HG02852 (cell line): ENCODE results near the gene HOXC11.

Experiments used
- ATAC-seq: cut with Tn5 transposase; IDR thresholded peaks from one replicate; pipeline ENCODE4 v1.9.1; 2021; ENCODE audit warnings: mild to moderate bottlenecking, moderate library complexity; ENCODE audit not compliant: unreplicated experiment

Gene HOXC11

DNA sequence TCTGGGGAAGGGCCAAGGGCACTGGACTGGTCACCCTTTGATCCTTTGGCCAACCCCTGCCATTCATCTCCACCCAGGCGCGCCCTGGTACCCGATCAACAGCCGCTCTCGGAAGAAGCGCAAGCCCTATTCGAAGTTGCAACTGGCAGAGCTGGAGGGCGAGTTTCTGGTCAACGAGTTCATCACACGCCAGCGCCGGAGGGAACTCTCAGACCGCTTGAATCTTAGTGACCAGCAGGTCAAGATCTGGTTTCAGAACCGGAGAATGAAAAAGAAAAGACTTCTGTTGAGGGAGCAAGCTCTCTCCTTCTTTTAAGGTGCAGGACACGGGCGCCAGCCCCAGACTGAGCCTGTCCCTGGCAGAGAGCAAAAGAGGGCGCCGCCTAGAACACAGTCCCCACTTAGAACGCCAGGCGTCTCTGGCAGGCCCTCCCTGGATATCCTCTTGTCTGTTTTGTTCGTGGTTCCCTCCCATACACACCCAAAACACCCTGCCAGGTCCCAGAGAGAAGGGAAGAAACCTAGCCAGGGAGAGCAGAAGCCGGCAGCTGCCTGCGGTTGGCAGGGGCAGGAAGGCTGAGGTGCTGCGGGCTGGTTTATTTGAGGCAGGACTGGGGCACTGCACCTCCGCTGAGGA lies 16.6 kb upstream of the HOXC11 start:
- ATAC-seq: no peak

DNA sequence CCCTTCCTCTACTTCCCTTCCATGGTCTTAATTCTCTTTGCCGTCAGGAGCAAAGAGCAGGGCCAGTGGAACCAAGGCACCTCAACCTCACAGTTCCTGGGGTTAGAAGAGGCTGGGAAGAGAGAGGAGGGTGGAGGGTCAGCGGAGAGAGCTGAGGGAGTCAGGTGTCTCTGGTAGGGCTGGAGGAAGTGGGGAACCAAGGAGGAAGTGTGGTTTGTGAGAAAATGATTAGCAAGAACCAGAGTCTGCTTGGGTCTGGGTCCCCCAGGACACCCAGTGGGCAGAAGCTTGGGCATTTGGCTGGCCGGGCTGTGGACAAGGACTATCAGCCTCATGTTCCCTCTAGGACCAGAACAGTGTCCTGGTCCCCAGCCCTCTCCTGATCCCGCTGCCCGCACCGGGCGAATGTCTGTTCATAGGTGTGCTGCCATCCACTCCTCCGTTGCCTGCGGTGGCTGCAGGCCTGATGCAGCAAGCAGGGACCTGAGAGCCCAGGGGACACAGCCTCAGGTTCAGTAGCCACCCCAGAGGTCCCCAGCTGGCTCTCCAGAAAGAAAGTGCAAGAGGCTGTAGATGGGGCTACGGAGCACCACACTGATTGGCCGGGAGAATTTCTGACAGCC lies 15.9 kb upstream of the HOXC11 start:
- ATAC-seq: no peak

DNA sequence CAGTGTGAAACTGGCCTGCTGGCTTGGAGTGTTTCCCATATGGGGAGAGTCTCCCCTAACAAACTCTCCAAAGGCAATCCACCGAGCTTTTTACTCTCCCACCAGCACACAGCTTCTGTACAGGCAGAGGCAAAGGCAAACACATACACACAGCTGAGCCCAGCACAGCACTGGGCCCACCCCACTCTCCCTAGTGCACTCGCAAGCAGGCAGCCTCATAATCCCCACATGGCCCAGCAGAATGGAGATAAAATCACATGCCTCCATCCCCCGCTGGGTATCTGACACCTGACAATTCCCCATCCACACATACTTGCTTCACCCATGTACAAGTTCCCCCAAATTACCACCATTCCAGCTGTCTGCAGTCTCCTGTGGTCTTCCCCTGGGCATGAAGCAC lies 14.8 kb upstream of the HOXC11 start:
- ATAC-seq: no peak

DNA sequence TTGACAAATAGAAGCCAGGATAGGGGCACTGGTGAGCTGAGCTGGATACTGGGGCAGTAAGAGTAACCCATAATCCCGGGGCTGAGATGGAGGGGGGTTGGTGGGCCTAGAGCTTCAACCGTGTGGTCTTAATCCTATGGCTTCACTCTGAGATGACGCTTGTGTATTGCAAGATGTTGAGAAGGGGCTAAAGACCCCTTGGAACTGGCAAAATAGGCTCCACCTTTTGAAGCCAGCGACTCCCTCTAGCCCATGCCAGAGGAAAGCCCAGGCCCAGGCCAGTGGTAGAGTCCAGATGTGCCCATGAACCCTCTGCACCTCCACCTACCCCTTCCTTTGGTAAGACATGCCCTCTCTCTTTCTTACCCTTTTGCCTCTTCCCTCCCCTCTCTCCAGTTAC lies 13.6 kb upstream of the HOXC11 start:
- ATAC-seq: no peak

DNA sequence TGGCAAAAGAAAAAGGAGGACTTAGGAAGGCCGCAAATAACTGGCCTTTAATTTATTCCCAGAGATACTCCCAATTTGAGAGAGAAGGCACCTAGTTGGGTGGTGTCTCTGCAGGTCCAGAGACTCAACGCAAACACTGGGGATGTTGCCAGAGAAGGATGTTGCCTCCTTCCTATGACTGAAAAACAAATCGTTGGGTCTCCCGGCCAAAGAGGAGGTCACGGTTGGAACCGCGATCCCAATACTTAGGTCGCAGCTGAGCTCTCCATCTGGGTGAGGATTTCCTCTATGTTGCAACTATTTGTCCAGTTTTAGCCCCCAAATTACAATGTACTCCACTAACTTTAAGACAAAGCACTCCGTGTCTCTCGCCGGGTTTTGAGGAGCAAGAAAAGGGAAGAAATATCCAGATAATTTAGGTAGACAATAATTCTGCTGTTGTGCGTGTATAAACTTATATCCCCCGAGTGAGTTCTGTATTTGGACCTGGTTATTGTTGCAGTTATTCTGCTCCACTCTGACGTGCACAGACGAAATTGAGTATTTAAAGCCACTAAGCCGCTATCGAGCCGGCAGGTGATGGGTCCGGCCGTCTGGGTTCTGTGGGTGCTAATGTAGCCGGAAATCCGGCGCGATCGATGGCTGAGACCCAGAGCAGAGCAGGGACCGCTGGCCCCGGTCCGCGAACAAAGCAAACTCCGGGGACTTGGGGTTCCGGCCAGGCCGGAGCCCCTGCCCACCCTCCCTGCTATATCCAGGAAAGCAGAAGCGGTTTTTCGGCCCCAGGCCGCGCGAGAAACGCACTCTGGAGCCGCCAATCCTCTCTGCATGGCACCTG lies 12.5 kb upstream of the HOXC11 start:
- no peak for ATAC-seq

DNA sequence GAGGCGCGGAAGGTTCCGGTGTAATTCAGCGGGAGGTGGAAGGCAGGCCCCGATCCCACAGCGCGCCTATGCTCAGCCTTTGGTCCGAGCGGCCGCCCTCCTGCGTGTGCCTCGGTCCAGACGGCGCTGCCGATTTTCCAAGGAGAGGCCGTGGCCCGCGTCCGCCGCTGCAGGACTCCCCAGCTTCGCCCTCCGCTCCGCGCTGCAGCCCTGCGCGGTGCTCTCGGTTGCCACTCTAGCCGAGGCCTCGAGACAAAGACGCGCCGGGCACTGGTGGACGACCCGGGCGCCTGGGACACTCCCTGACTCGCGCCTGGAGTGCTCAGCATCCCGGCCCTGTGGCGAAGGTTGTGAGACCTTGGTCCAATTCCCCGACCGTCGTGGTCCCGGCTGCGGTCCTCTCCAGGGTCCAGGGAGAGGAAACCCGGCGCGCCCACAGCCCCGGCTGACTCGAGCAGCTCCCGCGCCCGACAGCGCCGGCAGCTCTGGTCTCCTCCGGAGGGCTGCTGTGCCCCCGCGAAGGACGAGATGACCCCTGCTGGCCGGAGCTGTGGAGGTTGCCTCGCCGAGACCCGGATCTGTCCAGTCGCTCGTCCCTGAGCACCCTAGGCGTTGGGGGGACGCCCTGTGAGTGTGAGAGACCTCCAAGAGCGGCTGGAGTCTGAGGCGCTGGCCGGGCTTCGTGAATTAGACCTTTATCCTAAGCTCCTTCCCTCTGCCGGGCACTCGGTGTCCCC lies 11.7 kb upstream of the HOXC11 start:
- no peak for ATAC-seq

DNA sequence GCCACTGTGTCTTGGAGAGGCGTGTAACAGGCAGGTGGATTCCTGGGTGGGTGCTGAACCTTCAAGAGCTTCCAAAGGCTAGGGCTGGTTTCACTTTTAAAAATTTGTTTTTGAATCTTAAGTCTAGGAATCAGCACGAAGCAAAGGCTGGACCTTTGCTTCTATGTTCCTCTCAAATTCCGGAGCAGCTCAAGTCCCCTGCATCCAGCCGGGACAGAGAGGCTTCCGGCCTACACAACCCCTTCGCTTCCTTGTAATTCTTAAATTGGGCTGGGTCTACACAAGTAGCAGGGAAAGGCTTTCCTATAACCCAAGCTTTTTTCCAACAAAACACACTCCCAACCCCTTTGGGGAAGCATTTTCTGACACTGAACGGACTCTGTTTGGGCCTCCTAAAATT lies 9.9 kb upstream of the HOXC11 start:
- ATAC-seq: no peak

DNA sequence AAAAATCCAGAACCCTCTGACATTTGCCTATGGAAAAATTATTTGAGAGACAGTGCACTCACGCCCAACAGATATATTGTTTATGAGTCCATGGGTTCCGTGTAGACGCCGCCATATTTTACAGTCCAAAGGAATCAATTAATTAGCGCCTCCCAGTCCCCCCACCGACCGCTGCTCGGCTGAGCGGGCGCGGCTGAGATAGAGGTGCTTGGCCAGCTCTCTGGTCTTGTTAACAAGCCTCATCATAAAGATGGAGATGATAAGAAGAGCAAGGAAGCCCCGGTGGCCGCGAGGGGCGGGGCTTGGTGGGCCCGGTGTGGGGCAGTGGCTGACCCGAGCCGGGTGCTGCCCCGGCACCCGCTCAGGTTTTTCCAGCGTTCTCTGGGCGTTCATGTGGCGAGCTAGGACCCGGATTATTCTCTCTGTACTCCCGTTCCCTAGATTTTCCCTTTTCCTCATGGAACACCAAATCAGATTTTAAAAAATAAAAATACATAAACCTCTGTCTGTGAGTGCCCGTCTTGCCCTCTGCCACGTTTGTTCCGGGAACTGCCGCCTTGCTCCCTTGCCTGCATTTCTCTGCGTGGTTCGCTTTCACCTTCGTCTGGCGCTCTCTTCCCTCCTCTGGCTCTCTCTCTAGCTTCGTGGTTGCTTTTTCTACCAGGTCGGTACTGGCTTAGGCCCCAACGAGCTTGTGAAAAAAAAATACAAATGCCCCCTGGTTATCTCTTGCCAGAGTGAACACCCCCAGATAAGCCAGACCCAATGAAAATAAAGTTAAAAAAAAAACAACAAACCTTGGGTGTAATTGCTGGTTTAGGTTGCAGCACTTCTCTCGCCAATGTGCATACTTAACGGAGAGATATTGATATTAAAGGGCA lies 9.3 kb upstream of the HOXC11 start:
- no peak for ATAC-seq

DNA sequence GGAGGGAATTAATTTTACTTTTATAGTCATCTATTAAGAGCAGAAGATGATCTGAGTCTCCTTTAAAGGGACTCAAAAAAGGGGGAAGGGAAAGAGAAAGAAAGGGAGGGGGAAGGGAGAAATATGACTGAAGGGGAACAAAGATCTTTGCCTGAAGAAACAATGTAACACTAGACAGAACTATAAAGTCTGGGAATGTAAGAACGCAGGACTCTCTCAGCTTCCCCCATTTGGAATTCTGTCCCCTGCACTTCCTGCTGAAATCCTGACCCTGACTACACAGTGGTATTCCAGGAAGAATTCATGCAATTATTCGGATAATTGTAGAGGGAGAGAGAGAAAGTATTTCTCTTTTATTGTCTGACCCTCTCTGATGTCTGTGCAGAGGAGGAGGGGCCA lies 8.6 kb upstream of the HOXC11 start:
- no peak for ATAC-seq

DNA sequence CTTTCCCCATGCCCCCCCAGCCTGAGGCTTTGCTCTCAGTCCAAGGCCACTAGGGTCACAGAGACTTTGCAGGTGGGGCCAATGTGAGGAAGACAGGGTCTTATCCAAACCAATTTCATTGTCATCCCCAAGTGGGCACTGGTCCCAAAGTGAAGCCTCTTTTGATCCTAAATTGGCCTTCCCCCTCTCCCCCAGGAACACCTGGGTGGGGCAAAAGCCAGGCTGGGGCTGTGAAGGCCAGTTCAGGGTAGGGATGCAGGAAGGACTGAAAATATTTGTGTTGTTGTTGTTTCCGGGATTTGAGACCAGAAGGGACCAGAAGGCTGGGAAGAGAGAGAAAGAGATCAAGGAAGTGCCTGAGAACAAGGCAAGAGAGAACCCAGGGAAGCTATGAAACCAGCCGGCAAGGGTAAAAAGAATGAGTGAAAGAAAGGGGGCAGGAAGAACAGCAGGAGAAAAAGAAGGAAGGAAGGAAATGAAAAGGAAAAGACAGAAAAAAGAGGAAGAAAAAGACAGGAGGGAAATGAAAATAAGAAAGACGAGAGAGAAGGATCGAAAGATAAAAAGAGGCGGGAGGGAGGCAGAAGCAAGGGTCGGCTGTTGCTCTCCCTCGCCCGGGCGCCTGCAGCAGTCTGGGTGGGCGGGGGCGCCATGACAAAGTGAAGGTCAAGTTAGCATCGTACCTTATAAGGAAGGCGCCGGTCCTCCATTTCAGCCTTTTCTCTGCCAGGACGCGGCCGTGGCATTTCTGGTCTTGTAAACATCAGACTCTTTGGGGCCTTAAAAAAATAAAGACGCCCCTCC lies 7.4 kb upstream of the HOXC11 start:
- ATAC-seq: no peak

DNA sequence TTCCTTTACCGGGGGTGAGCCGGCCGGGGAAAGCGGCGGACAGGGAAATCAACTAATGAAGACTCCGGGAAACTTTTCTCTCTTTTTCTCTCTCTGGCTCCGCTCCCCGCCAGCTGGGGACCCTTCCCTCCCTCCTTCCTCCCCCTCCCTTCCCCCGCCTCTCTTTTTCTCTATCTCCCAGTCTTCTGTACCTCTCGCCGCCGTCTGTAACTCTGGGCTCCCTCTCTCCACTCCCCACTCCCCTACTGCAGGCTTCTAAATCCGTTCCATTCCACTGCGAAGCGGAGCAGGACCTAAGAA lies 6.9 kb upstream of the HOXC11 start:
- ATAC-seq: no peak

DNA sequence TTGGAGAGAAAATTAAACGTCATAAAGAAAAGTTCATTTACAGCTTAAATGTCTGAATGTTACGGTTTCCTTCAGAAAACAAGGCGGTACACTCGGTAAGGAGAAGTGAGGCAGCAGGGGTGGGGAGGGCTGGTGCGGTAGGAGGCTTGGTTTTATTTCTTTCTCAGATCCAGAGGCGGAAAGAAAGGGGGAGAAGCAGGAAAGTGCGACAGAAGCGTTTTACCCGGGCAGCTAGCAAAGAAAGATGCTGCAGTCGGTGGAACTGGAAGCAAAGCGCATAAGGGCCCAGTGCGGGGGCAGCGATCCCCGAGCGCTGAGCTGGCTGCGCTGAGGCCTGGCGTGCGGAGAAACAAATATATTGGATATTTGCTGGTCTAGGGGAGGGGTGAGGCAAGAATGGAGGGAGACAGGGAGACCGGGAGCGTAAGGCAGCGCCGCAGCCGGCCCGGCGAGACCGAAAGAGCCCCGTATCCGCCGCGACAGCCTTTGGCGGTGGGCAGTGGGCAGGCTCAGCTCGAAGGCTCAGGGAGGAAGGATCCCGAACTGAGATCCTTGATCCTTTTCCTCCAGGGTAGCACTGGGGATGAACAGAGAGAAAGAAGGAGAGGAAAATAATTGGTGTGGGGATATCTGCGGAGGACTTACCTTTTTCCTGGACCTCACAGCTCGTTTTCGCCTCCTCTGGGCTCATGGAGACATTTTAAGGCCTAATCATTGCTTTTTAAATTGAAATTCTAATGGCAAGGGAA lies 6.4 kb upstream of the HOXC11 start:
- no peak for ATAC-seq

DNA sequence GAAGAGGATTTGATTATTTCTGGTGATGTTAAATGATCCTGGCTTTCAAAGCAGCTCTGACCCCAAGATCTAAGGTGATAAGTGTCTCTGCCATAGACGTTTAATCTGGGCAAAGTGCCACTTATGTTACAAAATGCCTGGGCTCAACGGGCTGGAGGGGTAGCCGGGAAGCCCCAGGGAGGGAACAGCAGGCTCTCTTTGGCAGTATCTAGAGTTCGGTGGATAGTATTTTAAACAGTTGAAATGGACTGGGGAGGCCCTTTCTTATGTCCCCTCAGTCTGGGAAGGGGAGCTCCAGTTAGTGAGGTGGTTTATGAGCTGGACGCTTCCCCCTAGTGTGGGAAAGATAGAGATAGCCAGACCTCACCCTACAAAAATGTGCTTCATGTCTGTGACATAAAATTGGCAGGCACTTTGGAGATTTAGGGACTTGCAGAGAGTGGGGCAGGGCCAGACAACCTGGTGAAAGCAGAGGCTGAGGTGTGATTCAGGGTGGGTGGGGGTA lies 5.5 kb upstream of the HOXC11 start:
- no peak for ATAC-seq

DNA sequence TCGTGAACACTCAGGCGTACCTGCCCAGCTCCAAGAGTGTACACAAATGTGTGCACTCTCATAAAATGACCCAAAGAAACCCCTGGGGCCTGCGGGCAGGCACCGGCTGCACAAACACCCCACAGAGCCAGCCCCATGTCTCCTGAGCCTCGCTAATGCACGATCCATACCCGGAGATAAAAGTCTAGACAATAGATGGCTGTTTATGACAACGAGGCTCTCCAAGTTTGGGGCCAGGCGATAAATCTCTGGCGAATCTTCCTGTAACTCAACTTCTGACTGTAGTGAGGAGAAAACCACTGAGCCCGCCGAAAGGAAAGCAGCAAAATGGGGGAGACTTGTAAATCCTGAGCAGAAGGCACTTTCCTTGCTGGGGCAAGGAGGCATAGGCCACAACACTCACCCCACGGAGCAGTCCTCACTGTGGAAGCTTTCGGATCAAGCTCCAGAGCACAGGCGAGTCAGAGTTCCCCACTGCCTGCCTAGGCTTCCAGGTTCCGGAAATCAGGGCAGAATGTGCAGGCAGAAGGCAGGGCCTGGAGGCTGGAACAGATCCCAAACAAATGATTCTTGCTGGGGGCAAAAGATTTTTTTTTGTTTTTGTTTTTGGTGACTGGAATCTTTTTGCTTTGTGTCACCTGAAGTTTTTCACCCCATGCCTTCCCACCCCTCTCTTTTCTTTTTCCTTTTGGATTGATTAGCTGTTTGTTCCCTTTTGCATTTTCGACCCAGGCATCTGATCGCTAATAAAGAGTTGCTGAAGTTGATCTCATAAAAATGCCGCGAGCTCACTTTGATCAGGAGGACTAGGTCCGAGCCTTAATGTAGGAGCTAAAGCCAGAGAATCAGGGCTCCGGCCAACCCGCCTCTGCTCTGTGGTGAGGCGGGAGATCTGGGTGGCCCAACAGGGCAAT lies 4.5 kb upstream of the HOXC11 start:
- ATAC-seq: no peak

DNA sequence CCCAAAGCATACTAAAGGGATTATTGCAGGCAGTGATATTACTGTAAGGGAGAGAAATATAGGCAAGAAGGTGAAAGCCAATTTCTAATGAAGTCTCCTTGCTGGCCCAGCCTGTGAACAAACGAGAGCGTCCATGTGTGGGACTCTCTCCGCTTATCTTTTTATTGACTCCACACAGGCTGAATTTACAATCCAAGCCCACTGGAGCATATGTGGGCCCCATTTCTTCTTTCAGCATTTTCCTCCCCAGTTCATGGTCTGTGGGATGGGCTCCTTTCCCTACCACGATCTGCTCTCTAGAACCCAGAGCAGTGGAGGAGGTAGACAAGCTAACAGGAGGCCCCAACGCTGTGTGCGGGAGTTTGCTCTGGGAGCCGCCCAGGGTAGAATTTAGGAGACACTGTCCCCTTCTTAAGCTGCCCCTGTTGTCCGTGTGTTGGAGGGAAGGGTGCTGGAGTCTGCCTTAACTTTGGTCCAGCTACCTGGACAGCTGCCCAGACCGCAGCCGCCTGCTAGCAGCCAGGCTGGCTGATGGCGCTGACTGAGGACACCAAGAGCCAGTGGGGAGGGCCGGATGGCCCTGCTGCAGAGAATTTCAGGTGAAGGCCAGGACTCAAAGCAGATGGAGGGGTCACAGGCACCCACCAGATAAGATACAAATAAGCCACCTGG lies 3.2 kb upstream of the HOXC11 start:
- no peak for ATAC-seq

DNA sequence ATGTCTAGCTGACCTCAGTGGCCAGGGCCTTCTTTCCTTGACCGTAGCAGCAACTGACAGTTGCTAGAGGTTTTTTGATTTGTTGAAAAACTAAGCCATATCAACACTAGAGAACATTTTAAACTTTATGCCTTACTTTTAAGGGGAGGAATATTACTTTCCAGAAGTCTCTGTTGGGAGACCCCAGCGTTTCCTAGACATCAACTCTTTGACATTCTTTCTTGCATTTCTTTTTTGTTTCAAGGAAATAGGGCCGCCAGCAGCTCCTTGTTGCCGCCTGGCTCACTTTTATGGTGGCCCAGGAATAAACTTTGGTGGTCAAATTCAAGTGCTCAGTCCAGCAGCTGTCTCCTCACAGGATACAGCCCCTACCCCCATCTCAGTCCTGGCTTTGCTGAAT lies 2.5 kb upstream of the HOXC11 start:
- ATAC-seq: no peak

DNA sequence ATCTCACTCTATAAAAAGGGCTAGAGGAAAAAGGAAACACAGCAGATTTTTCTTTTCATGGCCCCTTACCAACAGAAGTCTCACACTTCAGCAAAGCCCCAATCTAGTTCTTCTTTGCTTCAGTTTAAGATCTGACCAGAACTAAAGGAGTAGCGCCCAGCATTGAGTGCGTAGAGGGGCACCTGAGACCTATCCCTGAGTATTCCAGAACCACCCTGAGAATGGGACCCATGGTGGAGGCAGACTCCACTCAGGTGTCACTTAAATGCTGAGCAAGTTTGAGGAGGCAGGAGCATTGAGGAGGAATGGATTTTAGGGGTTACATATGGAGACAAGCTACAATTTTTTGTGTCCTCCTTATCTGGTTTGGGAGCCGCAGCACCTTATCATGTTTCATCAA lies 1.8 kb upstream of the HOXC11 start:
- no peak for ATAC-seq
